GM21576 (cell line): ENCODE results near the gene COASY.

ENCODE experiments used
- ATAC-seq: cut with Tn5 transposase; IDR thresholded peaks from one replicate; pipeline ENCODE4 v1.9.1; 2021; ENCODE audit warnings: mild to moderate bottlenecking, moderate library complexity; ENCODE audit not compliant: unreplicated experiment

Gene COASY

GRCh38 chr17:42561897-42562387 lies at the start of gene COASY:
TSS of gene COASY (plus strand) at chr17:42562148. CDS start at chr17:42562623, 475 bp downstream.
- peak; percentile 55 for ATAC-seq

GRCh38 chr17:42512246-42512645 lies 49.7 kb upstream of the COASY start:
- no peak for ATAC-seq

- ATAC-seq = no peak
Measured at GRCh38 chr17:42512733-42513251, 49.2 kb upstream of the COASY start.

GRCh38 chr17:42513686-42514085 lies 48.3 kb upstream of the COASY start:
- ATAC-seq = no peak

GRCh38 chr17:42514279-42514678 lies 47.7 kb upstream of the COASY start:
- ATAC-seq = no peak

- ATAC-seq = no peak
Measured at GRCh38 chr17:42514867-42515266, 47.1 kb upstream of the COASY start.

- ATAC-seq = no peak
Measured at GRCh38 chr17:42517516-42517915, 44.4 kb upstream of the COASY start.

GRCh38 chr17:42518046-42518754 lies 43.7 kb upstream of the COASY start:
- no peak for ATAC-seq

GRCh38 chr17:42518755-42519545 lies 43.0 kb upstream of the COASY start:
- no peak for ATAC-seq

- no peak for ATAC-seq
Measured at GRCh38 chr17:42519546-42520491, 42.1 kb upstream of the COASY start.

GRCh38 chr17:42520540-42520951 lies 41.4 kb upstream of the COASY start:
- ATAC-seq = no peak

- no peak for ATAC-seq
Measured at GRCh38 chr17:42521036-42521435, 40.9 kb upstream of the COASY start.

GRCh38 chr17:42521666-42522262 lies 40.2 kb upstream of the COASY start:
- ATAC-seq = no peak

- no peak for ATAC-seq
Measured at GRCh38 chr17:42522263-42522790, 39.6 kb upstream of the COASY start.

- no peak for ATAC-seq
Measured at GRCh38 chr17:42522798-42523278, 39.1 kb upstream of the COASY start.

- ATAC-seq = no peak
Measured at GRCh38 chr17:42525221-42525620, 36.7 kb upstream of the COASY start.

GRCh38 chr17:42526031-42526444 lies 35.9 kb upstream of the COASY start:
- ATAC-seq = no peak

- no peak for ATAC-seq
Measured at GRCh38 chr17:42527932-42528331, 34.0 kb upstream of the COASY start.

- ATAC-seq = no peak
Measured at GRCh38 chr17:42529061-42529460, 32.9 kb upstream of the COASY start.

GRCh38 chr17:42530952-42531454 lies 30.9 kb upstream of the COASY start:
- ATAC-seq = no peak
